GM11168 (cell line): ENCODE measurements around the gene ZMYND8.
"Not testable (repeated sequence)": the region's sequence is repeated elsewhere in the genome, so short reads cannot be mapped to it uniquely, and the experiment has no call there.

Experiments
- in situ Hi-C: fragments of 300-500 bp; cut with MboI; formaldehyde crosslinking; loops from one replicate; pipeline ENCODE4 v1.12.0; 2022; ENCODE audit warnings: low sequenced_read_pairs; ENCODE audit not compliant: unreplicated experiment

Gene ZMYND8

GRCh38 chr20:47215653-47216397, 140.7 kb downstream of the ZMYND8 start:
- in situ Hi-C loops: no loop called here

- in situ Hi-C loops: loop anchor here (5.0 kb wide), 1 partner anchor 173 kb away; no protein-coding TSS in a partner anchor
Measured at GRCh38 chr20:47213966-47214365, 142.5 kb downstream of the ZMYND8 start.

GRCh38 chr20:47212606-47213207, 143.8 kb downstream of the ZMYND8 start:
- in situ Hi-C loops: loop anchor here (5.0 kb wide), 1 partner anchor 175 kb away; no protein-coding TSS in a partner anchor

GRCh38 chr20:47211036-47211435, 145.5 kb downstream of the ZMYND8 start:
- in situ Hi-C loops: loop anchor here (5.0 kb wide), 1 partner anchor 176 kb away; no protein-coding TSS in a partner anchor

GRCh38 chr20:47210470-47210869, 146.0 kb downstream of the ZMYND8 start:
- in situ Hi-C loops: loop anchor here (5.0 kb wide), 1 partner anchor 177 kb away; no protein-coding TSS in a partner anchor

GRCh38 chr20:47209982-47210381, 146.5 kb downstream of the ZMYND8 start:
- in situ Hi-C loops: loop anchor here (5.0 kb wide), 1 partner anchor 177 kb away; no protein-coding TSS in a partner anchor

GRCh38 chr20:47208534-47209174, 147.8 kb downstream of the ZMYND8 start:
- in situ Hi-C loops: no loop called here

GRCh38 chr20:47206962-47207641, 149.4 kb downstream of the ZMYND8 start:
- in situ Hi-C loops: no loop called here

GRCh38 chr20:47206552-47206951, 149.9 kb downstream of the ZMYND8 start:
- in situ Hi-C loops: not testable (repeated sequence)

- in situ Hi-C loops: no loop called here
Measured at GRCh38 chr20:47205577-47206123, 150.8 kb downstream of the ZMYND8 start.

GRCh38 chr20:47204850-47205122, 151.7 kb downstream of the ZMYND8 start:
- in situ Hi-C loops: not testable (repeated sequence)

GRCh38 chr20:47204008-47204849, 152.3 kb downstream of the ZMYND8 start:
- in situ Hi-C loops: no loop called here

GRCh38 chr20:47202733-47203667, 153.5 kb downstream of the ZMYND8 start:
- in situ Hi-C loops: no loop called here

GRCh38 chr20:47201074-47201730, 155.3 kb downstream of the ZMYND8 start:
- in situ Hi-C loops: no loop called here

GRCh38 chr20:47198996-47199552, 157.4 kb downstream of the ZMYND8 start:
- in situ Hi-C loops: no loop called here

GRCh38 chr20:47198254-47198671, 158.2 kb downstream of the ZMYND8 start:
- in situ Hi-C loops: no loop called here
